PC-9 (cell line): ENCODE results near the gene DIAPH2. TPM values are rescaled to one million over a fixed set of nuclear protein-coding genes. Genes with fewer than 3 reads are reported as not detected.

Experiments
- BruUV-seq: library from RNA; stranded (reverse); fragments of 400-500 nt; replicated peaks from 2 replicates; lab custom pipeline; 2021; lab: Mats Ljungman, UMichigan
- CTCF ChIA-PET: fragments of 300-600 bp; sonication (Branson Sonifier 250); formaldehyde crosslinking; loops from one replicate; lab custom pipeline; 2022; ENCODE audit warnings: antibody characterized with exemption; lab: Charles Lee
- POLR2A ChIA-PET: fragments of 300-600 bp; sonication (Branson Sonifier 250); formaldehyde crosslinking; loops from one replicate; lab custom pipeline; 2022; ENCODE audit warnings: antibody characterized with exemption; ENCODE audit not compliant: unreplicated experiment; lab: Charles Lee
- DNase-seq, 2 experiments: peaks; one replicate each; pipeline versions ENCODE4 v3.0.0 to v3.0.0-alpha.2; 2015 to 2022; ENCODE audit warnings: mixed read lengths in 1 of 2
- H2AFZ ChIP-seq: fragments of 200-600 bp; sonication (generic); 2 replicates; pipeline ENCODE4 v1.8.1; 2017; ENCODE audit warnings: antibody characterized with exemption
- H3F3A ChIP-seq: fragments of 200-600 bp; sonication (generic); 2 replicates; pipeline ENCODE4 v1.8.1; 2017; ENCODE audit warnings: antibody characterized with exemption, mild to moderate bottlenecking, low read depth; ENCODE audit not compliant: insufficient read depth
- H3K27ac ChIP-seq: fragments of 200-600 bp; sonication (generic); 2 replicates; pipeline ENCODE4 v1.6.1; 2016; ENCODE audit warnings: mixed run types
- H3K27me3 ChIP-seq: fragments of 200-600 bp; sonication (generic); 2 replicates; pipeline ENCODE4 v1.6.1; 2016; ENCODE audit warnings: low read depth, mixed run types; ENCODE audit not compliant: insufficient read depth
- H3K36me3 ChIP-seq: fragments of 200-600 bp; sonication (generic); 2 replicates; pipeline ENCODE4 v1.6.1; 2016; ENCODE audit warnings: low read depth, mixed run types
- H3K4me1 ChIP-seq: fragments of 200-600 bp; sonication (generic); replicated peaks from 2 replicates; pipeline ENCODE4 v1.6.1; 2016; ENCODE audit warnings: mixed run types; ENCODE audit not compliant: insufficient read depth
- H3K4me2 ChIP-seq: fragments of 200-600 bp; sonication (generic); 2 replicates; pipeline ENCODE4 v1.6.1; 2017; ENCODE audit warnings: mixed run types
- H3K4me3 ChIP-seq: fragments of 200-600 bp; sonication (generic); 2 replicates; pipeline ENCODE4 v1.6.1; 2016; ENCODE audit warnings: mixed run types
- H3K79me2 ChIP-seq: fragments of 200-600 bp; sonication (generic); 2 replicates; pipeline ENCODE4 v1.6.1; 2017; ENCODE audit warnings: low read depth, mixed run types
- H3K9me2 ChIP-seq: fragments of 200-600 bp; sonication (generic); 2 replicates; pipeline ENCODE4 v1.8.1; 2017; ENCODE audit warnings: mild to moderate bottlenecking; ENCODE audit not compliant: insufficient read depth
- H3K9me3 ChIP-seq: fragments of 200-600 bp; sonication (generic); 2 replicates; pipeline ENCODE4 v1.8.1; 2016; ENCODE audit warnings: low read depth; ENCODE audit not compliant: insufficient read depth
- H4K20me1 ChIP-seq: fragments of 200-600 bp; sonication (generic); 2 replicates; pipeline ENCODE4 v1.8.1; 2017; ENCODE audit not compliant: insufficient read depth
- CTCF ChIP-seq: fragments of 200-600 bp; sonication (generic); conservative IDR thresholded peaks from 2 replicates; pipeline ENCODE4 v1.6.1; 2017; ENCODE audit warnings: mixed run types, antibody characterized with exemption, mild to moderate bottlenecking, moderate library complexity
- EZH2 ChIP-seq: fragments of 200-600 bp; sonication (generic); IDR thresholded peaks from 2 replicates; pipeline ENCODE4 v1.8.0; 2017; ENCODE audit warnings: antibody characterized with exemption, low read depth
- intact Hi-C: fragments of 100-400 bp; cut with micrococcal nuclease; formaldehyde crosslinking; loops from one replicate; pipeline ENCODE4 v1.10.0; 2022; ENCODE audit not compliant: unreplicated experiment
- total RNA-seq: library from RNA; stranded (reverse); gene quantifications from 2 replicates; pipeline ENCODE4 v1.2.3, GENCODE V29; 2021

DIAPH2 gene
- total RNA-seq, 1 experiment from 2014 or later = 12.0 TPM

DNA sequence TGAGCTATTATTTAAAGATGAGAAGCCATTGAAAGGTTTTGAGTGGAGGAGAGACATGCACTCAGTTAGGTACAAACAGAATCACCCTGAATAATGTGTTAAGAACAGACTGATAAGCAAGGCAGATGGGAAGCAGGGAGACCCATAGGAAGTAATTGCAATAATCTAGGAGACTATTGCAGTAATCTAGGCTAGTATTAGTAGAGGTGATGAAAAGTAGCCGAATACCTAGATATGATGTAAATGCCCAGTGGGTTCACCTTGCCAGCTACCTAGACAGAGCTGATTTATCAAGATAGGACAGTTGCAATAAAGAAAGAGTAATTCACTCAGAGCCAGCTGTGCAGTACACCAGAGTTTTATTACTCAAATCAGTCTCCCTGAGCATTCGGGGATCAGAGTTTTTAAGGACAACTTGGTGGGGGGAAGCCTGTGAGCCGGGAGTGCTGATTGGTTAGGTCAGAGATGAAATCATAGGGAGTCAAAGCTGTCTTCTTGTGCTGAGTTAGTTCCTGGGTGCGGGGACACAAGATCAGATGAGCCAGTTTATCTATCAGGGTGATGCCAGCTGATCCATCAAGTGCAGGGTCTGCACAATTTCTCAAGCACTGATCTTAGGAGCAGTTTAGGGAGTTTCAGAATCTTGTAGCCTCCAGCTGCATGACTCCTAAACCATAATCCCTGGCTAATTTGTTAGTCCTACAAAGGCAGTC is 626.6 kb downstream of the DIAPH2 start:
- Histone ChIP-seq H2AFZ (no peak overlapping the region), H3K27me3 (no peaks in the 10 kb centered on the region), H3F3A (no peaks in the 10 kb centered on the region), H3K4me1 (peaks cover 13% of the 10 kb centered on the region), H3K9me2 (no peaks in the 10 kb centered on the region), H3K79me2 (no peaks in the 10 kb centered on the region), H3K9me3 (no peaks in the 10 kb centered on the region), H3K36me3 (no peaks in the 10 kb centered on the region), H3K4me2 (no peak overlapping the region), H3K4me3 (no peak overlapping the region), H3K27ac (no peak overlapping the region), H4K20me1 (no peaks in the 10 kb centered on the region)
- intact Hi-C loops = no loop called here
- no TSS peak for BruUV-seq
- ChIA-PET POLR2A (interaction anchor here (0.6 kb wide), 1 partner anchor 20 kb away, joined by 11 read pairs; no protein-coding TSS in a partner anchor), CTCF (no interaction called here)
- TF ChIP-seq CTCF (no peak), EZH2 (no peak)
- DNase-seq = no peak

DNA sequence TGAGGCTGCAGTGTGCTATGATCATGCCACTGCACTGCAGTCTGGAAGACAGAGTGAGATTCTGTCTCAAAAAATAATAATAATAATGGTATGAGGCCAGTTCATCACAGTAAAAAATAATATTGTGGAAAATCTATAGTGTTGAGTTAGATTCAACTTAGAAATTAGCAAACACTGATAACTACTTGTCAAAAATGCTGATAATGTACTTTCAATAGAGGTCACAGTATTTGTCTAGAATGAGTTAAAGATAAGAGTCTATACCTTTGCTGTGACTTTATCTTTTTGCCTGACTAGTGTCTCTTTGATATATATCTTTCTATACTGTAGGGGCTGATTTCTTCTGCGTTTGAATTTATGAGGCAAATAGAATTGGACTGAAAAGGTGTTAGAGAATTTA is 629.7 kb downstream of the DIAPH2 start:
- no peak for DNase-seq
- Histone ChIP-seq H3K36me3 (no peaks in the 10 kb centered on the region), H3K9me2 (no peaks in the 10 kb centered on the region), H3K4me3 (no peak overlapping the region), H3K4me1 (peaks cover 13% of the 10 kb centered on the region), H3K79me2 (no peaks in the 10 kb centered on the region), H3K27me3 (no peaks in the 10 kb centered on the region), H3F3A (no peaks in the 10 kb centered on the region), H3K9me3 (no peaks in the 10 kb centered on the region), H3K4me2 (no peak overlapping the region), H4K20me1 (no peaks in the 10 kb centered on the region), H3K27ac (no peak overlapping the region), H2AFZ (no peak overlapping the region)
- intact Hi-C loops = no loop called here
- TF ChIP-seq EZH2 (no peak), CTCF (no peak)
- ChIA-PET POLR2A (no interaction called here), CTCF (interaction anchor here (0.6 kb wide), 1 partner anchor 81 kb away, joined by 3 read pairs; no protein-coding TSS in a partner anchor)
- no TSS peak for BruUV-seq

- H3K27me3 ChIP-seq = no peaks in the 10 kb centered on the region
- no peaks in the 10 kb centered on the region for H3K9me3 ChIP-seq
- H3F3A ChIP-seq = no peaks in the 10 kb centered on the region
- H2AFZ ChIP-seq = no peak overlapping the region
- TF ChIP-seq EZH2 (no peak), CTCF (no peak)
- no TSS peak for BruUV-seq
- intact Hi-C loops = no loop called here
- no peaks in the 10 kb centered on the region for H3K36me3 ChIP-seq
- H3K4me3 ChIP-seq = no peak overlapping the region
- no peak overlapping the region for H3K4me2 ChIP-seq
- ChIA-PET POLR2A (no interaction called here), CTCF (no interaction called here)
- no peak for DNase-seq
- H4K20me1 ChIP-seq = no peaks in the 10 kb centered on the region
- H3K79me2 ChIP-seq = no peaks in the 10 kb centered on the region
- H3K9me2 ChIP-seq = no peaks in the 10 kb centered on the region
- no peaks in the 10 kb centered on the region for H3K4me1 ChIP-seq
- H3K27ac ChIP-seq = no peak overlapping the region
Observed at GRCh38 chrX:97315939-97316338, 631.3 kb downstream of the DIAPH2 start.
